Measurements from ENCODE around the gene KLHL3. TPM values are rescaled to one million over a fixed set of nuclear protein-coding genes. Genes with fewer than 3 reads are reported as not detected.

Gene KLHL3
- total RNA-seq, 2 experiments from 2014 or later: 16.3 to 21.2 TPM

DNA sequence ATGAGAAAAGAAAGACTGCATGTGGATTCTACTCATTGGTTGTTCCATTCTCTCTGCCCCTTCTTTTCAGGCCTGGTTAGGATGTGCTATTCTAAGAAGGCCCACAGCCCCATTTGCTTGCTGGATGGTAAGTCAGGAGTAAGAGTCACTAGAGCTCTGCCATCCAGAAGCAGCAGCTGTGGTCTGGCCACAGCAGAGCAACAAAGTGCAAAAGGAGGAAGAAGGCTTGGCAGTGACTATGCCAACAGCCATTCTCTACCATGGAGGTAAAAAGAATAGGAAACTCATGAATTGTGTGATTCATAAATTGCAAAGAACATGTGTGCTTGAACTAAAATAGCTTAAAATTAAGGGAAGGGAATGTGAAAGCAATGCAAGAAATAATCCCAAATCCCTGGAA lies 20.9 kb downstream of the KLHL3 start:
- H3K27me3 Mint-ChIP-seq: no peaks in the 10 kb centered on the region
- DNase-seq: no peak
- H3K4me3 Mint-ChIP-seq: no peak overlapping the region
- no peak overlapping the region for H3K27ac Mint-ChIP-seq
- peaks cover 7% of the 10 kb centered on the region for H3K9me3 Mint-ChIP-seq
- POLR2A ChIA-PET: no interaction called here
- H3K36me3 Mint-ChIP-seq: peaks cover 47% of the 10 kb centered on the region
- ATAC-seq (ENCODE audit: low read depth): no peak
- peaks cover 1% of the 10 kb centered on the region for H3K4me1 Mint-ChIP-seq

DNA sequence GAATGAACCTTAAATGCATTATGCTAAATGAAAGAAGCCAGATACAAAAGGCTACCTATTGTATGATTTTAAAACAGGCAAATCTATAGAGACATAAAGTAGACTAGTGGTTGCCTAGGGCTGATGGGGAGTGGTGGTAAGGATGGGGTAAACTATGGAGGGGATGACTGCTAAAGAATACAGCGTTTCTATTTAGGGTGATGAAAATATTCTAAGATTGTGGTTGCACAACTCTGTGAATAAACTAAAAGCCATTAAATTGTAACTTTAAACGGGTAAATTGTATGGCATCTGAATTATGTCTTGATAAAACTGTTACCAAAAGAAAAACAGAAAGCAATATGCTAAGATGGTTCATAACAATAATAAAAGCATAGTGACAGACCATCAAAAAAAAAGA lies 21.4 kb downstream of the KLHL3 start:
- DNase-seq (no peak), ATAC-seq (ENCODE audit: low read depth) (no peak)
- Mint-ChIP-seq H3K4me1 (peaks cover 1% of the 10 kb centered on the region), H3K27ac (no peak overlapping the region), H3K27me3 (no peaks in the 10 kb centered on the region), H3K36me3 (peaks cover 48% of the 10 kb centered on the region), H3K9me3 (peaks cover 7% of the 10 kb centered on the region), H3K4me3 (no peak overlapping the region)
- POLR2A ChIA-PET: no interaction called here

DNA sequence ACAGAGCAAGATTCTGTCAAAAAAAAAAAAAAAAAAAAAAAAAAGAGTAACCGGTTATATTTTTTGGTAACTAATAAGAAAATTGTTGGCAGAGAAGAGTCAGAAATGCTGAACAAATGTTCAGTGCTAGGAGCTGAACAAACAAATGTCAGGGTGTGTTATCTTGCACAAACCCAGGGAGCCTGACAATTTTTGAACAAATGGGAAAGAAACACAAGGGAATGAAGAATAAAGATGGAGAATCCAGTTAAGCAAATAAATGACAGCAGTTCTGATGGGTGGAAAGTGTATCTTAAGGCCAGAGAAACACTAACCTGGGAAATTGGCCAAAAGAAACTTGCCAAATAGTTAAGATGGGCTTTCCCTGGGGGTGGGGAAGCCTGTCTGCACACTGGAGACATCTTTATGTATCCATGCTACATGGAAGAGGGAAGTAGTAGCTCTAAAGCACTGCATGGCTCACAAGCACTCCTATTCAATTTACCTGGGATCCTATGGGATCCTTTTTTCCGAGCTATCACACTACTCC lies 23.7 kb downstream of the KLHL3 start:
- no peak for ATAC-seq (ENCODE audit: low read depth)
- no peak for DNase-seq
- H3K27me3 Mint-ChIP-seq: no peaks in the 10 kb centered on the region
- H3K36me3 Mint-ChIP-seq: peaks cover 55% of the 10 kb centered on the region
- peaks cover 3% of the 10 kb centered on the region for H3K4me1 Mint-ChIP-seq
- no peak overlapping the region for H3K27ac Mint-ChIP-seq
- POLR2A ChIA-PET: interaction anchor here (0.6 kb wide), 1 partner anchor 23 kb away, joined by 3 read pairs; no protein-coding TSS in a partner anchor
- H3K9me3 Mint-ChIP-seq: peaks cover 7% of the 10 kb centered on the region
- no peak overlapping the region for H3K4me3 Mint-ChIP-seq

DNA sequence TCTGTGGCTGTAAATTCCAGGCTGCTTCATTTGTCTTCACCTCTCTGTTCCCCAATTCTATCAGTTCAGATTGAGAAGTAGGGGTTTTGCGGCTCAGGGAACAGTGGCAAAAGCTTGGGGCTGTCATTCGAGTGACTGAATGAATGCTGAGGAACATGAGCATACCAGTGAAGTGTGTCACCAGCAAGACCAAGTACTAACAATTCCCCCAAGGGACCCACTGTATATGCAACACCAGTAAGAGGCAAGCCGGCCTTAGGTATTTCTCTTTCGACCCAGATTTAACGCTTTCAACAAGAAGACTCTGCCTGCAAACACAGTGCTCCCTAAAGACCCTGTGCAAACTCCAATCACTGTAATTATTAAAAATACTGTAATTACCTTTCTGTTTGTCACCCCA lies 25.8 kb downstream of the KLHL3 start:
- H3K27ac Mint-ChIP-seq: no peak overlapping the region
- H3K4me1 Mint-ChIP-seq: peaks cover 3% of the 10 kb centered on the region
- H3K36me3 Mint-ChIP-seq: peaks cover 59% of the 10 kb centered on the region
- H3K9me3 Mint-ChIP-seq: peaks cover 7% of the 10 kb centered on the region
- no peak overlapping the region for H3K4me3 Mint-ChIP-seq
- H3K27me3 Mint-ChIP-seq: no peaks in the 10 kb centered on the region
- DNase-seq (no peak), ATAC-seq (ENCODE audit: low read depth) (no peak)
- POLR2A ChIA-PET: no interaction called here

DNA sequence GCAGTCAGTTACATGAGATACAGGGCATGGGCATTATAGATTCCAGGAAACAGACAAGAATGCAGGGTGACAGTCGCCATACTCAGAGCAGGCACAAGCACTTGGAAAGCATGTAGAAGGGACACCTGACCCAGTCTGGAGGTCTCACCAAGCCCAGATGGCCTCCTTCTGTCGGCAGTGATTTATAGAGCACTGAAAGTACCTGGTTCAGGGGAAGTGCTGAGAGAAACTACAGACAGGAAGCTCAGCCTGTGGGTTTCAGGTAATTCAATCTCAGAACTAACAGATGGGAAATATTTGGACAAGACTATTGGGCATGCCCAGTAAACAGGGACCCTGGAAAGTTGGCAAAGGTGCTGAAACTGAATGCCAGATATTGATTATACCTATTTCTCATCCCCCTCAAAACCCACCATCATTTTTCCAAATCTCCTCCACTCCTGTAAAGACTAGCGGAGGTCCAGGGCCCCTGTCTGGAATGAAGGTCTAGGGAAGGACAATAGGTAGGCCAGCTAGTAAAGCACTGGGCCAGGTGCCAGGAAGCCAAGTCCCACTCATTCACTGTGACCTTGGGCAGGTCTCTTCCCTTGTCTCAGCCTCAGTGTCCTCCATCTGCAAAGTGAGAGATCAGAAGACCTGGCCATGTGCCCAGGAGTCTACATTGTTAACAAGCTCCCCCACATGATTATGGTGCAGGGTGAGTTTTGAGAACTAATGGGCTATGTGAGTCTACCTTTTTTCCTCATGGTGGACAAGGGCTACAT lies 26.9 kb downstream of the KLHL3 start:
- no peaks in the 10 kb centered on the region for H3K27me3 Mint-ChIP-seq
- H3K9me3 Mint-ChIP-seq: peaks cover 5% of the 10 kb centered on the region
- H3K27ac Mint-ChIP-seq: no peak overlapping the region
- peaks cover 2% of the 10 kb centered on the region for H3K4me1 Mint-ChIP-seq
- POLR2A ChIA-PET: no interaction called here
- ATAC-seq (ENCODE audit: low read depth) (no peak), DNase-seq (no peak)
- H3K36me3 Mint-ChIP-seq: peaks cover 53% of the 10 kb centered on the region
- H3K4me3 Mint-ChIP-seq: no peak overlapping the region

DNA sequence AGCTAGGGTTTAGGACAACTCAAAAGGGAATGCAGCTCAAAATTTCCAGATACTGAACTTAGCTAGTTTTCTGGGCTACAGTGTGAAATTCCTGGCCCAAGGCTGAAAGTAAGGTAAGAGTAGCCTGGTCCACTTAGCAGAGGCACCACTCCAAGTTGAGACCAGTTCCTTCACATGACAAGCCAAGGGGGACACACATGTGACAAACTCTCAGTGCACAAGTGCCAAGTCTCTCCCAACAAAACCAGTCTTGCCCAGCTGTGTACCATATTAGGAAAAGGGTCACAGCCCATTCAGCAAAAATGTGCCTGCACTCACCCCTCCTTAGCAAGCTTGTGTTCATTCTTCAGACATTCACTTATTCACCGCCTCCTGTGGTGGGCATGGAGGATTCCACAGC lies 27.8 kb downstream of the KLHL3 start:
- POLR2A ChIA-PET: no interaction called here
- H3K9me3 Mint-ChIP-seq: peaks cover 4% of the 10 kb centered on the region
- DNase-seq: no peak
- peaks cover 2% of the 10 kb centered on the region for H3K4me1 Mint-ChIP-seq
- no peak overlapping the region for H3K4me3 Mint-ChIP-seq
- H3K27me3 Mint-ChIP-seq: no peaks in the 10 kb centered on the region
- H3K27ac Mint-ChIP-seq: no peak overlapping the region
- peaks cover 55% of the 10 kb centered on the region for H3K36me3 Mint-ChIP-seq
- no peak for ATAC-seq (ENCODE audit: low read depth)

DNA sequence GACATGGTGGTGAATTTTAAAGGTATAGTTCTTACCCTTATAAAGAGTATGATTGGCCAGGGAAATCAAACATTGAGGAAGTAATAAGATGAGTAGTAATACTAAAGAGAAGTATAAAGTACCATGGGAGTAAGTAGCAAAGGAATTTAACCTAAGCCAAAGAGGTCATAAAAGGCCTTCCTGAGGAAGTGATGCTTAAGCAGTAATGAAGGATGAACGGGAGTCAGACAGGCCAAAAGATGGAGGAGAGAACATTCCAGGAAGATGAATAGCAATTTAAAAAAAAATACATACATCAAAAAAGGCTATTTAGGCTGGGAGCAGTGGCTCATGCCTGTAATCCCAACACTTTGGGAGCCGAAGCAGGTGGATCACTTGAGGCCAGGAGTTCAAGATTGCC lies 29.0 kb downstream of the KLHL3 start:
- Mint-ChIP-seq H3K27me3 (no peaks in the 10 kb centered on the region), H3K4me3 (no peak overlapping the region), H3K9me3 (peaks cover 2% of the 10 kb centered on the region), H3K27ac (no peak overlapping the region), H3K36me3 (peaks cover 57% of the 10 kb centered on the region), H3K4me1 (peaks cover 2% of the 10 kb centered on the region)
- DNase-seq (no peak), ATAC-seq (ENCODE audit: low read depth) (no peak)
- POLR2A ChIA-PET: no interaction called here

DNA sequence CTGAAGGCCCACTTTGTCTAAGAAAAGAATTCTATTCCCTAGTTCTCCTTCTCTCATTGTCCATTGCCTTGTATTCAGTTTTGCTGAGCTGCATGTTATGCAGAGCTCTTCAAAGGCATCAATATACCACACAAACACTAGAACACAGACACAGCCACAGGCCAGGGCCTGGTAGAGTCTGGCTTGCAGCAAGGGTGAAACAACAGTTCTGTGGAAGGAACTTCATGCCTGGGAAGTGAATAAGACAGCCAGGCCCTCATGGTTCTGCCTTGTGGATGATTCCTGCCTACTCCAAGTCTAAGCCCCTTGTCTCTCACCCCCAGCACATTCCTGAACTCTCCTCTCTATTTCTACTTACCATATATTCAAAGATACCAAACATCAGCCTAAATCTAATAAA lies 30.8 kb downstream of the KLHL3 start:
- Mint-ChIP-seq H3K27ac (no peak overlapping the region), H3K27me3 (no peaks in the 10 kb centered on the region), H3K9me3 (no peaks in the 10 kb centered on the region), H3K4me1 (peaks cover 2% of the 10 kb centered on the region), H3K4me3 (no peak overlapping the region), H3K36me3 (peaks cover 51% of the 10 kb centered on the region)
- POLR2A ChIA-PET: no interaction called here
- ATAC-seq (ENCODE audit: low read depth) (no peak), DNase-seq (no peak)

DNA sequence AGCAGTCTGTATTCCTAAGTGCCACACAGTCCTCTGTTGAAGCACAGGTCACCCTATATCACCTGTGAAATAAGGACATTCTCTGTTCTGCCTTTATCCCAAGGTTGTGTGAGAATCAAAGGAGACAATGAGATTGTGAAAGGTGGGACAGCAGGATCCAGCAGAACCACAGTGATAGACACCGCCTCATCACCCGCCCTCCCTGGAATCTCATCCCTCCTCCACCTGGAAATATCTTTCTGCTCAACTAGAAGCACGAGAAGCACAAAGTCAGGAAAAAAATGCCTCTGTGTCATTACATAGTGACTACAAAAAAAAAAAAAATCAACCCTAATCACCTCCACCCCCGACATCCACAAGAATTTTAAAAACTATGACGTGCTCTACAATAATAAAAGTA lies 32.3 kb downstream of the KLHL3 start:
- Mint-ChIP-seq H3K4me1 (peaks cover 2% of the 10 kb centered on the region), H3K36me3 (peaks cover 47% of the 10 kb centered on the region), H3K27me3 (no peaks in the 10 kb centered on the region), H3K4me3 (no peak overlapping the region), H3K27ac (no peak overlapping the region), H3K9me3 (no peaks in the 10 kb centered on the region)
- ATAC-seq (ENCODE audit: low read depth): no peak
- POLR2A ChIA-PET: no interaction called here
- DNase-seq: no peak

DNA sequence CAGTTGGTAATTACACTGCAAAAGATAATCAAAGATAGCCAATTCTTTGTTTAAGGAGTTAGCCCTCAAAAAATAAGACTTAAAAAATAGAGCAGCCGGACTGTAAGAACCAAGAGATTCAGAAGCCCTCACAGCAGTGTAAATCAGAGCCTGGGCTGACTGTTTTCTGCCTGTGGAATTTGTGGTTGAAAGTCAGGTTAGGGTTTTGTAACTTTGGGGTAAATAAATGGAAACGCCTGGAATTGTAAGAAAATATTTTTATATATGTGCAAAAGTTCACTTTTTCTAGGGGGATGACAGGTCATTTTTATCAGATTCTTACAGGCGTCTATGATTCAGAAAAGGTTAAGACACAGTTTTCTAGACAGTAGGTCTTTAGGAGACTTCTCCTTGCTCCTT lies 35.6 kb downstream of the KLHL3 start:
- DNase-seq: no peak
- no peaks in the 10 kb centered on the region for H3K27me3 Mint-ChIP-seq
- H3K9me3 Mint-ChIP-seq: no peaks in the 10 kb centered on the region
- POLR2A ChIA-PET: no interaction called here
- ATAC-seq (ENCODE audit: low read depth): no peak
- peaks cover 21% of the 10 kb centered on the region for H3K4me1 Mint-ChIP-seq
- no peak overlapping the region for H3K27ac Mint-ChIP-seq
- peaks cover 50% of the 10 kb centered on the region for H3K36me3 Mint-ChIP-seq
- H3K4me3 Mint-ChIP-seq: no peak overlapping the region

DNA sequence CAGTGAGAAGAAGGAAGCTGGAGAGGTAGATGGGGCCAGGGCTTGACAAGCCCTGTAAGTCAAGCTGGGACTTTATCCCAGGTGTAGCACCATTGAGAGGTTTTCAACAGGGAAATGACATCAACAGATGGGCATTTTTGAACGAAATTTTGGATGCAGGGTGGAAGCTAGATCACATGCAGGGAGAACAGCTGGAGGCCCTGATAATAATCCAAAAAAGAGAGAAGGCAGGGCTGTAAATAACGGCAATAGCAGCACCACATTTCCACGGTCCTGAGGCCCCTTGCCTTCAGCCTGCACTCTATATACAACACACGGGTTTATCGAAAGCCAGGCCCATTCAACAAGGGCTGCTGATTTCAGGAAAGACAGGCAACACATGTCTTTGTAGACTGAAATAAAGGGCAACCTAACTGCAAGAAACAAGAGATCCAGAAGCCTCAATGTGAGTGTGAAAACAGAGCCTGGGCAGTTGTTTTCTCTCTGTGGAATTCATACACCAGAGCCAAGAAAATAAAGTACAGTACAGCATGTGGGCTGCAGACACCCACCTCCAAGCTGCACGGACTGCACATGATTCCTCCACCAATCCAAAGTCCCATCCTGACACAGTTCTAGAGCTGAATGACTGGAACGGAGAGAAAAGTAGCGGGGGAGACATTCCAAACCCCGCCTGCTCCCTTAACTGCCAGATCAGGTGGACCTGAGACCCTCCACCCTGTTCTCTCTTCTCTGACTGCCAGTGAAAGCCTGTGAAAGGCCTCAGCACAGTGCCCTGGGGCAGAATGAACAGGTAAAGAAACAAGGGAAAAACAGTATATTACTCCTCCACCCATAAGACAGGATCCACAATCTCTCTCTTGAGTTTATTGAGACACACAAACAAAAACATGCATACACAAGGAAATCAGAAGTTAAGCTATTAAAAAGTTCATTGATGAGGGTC lies 36.3 kb downstream of the KLHL3 start:
- no peak overlapping the region for H3K27ac Mint-ChIP-seq
- no peak for DNase-seq
- POLR2A ChIA-PET: no interaction called here
- ATAC-seq (ENCODE audit: low read depth): no peak
- no peaks in the 10 kb centered on the region for H3K27me3 Mint-ChIP-seq
- H3K9me3 Mint-ChIP-seq: no peaks in the 10 kb centered on the region
- H3K4me3 Mint-ChIP-seq: no peak overlapping the region
- peaks cover 27% of the 10 kb centered on the region for H3K4me1 Mint-ChIP-seq
- H3K36me3 Mint-ChIP-seq: peaks cover 53% of the 10 kb centered on the region

DNA sequence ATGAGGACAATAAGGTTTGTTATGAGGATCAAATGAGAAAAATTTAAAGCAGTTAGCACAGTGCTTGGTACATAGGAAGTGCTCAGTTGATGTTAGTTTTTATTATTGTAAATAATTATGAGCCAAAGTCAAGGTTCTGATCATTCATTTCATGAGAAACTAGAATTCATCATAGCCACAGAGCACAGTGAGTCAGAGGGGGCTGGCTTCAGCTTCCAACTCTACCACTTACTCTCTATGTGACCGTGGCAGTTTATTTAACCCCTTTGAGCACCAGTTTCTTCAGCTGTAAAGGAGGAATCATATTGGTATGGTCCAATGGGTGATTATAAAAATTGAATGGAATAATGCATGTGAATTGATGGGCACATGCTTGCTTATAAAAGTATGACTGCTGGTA lies 39.4 kb downstream of the KLHL3 start:
- POLR2A ChIA-PET: interaction anchor here (1.3 to 2.6 kb wide), 4 partner anchors 29 to 57 kb away, joined by 3 to 20 read pairs (median 10); partner anchors contain the start of genes HNRNPA0 and KLHL3
- Mint-ChIP-seq H3K9me3 (no peaks in the 10 kb centered on the region), H3K27me3 (no peaks in the 10 kb centered on the region), H3K4me3 (peak overlapping the region; percentile 61), H3K36me3 (peaks cover 34% of the 10 kb centered on the region), H3K27ac (peak overlapping the region; percentile 92), H3K4me1 (peaks cover 27% of the 10 kb centered on the region)
- DNase-seq (no peak), ATAC-seq (ENCODE audit: low read depth) (peak; percentile 66)

DNA sequence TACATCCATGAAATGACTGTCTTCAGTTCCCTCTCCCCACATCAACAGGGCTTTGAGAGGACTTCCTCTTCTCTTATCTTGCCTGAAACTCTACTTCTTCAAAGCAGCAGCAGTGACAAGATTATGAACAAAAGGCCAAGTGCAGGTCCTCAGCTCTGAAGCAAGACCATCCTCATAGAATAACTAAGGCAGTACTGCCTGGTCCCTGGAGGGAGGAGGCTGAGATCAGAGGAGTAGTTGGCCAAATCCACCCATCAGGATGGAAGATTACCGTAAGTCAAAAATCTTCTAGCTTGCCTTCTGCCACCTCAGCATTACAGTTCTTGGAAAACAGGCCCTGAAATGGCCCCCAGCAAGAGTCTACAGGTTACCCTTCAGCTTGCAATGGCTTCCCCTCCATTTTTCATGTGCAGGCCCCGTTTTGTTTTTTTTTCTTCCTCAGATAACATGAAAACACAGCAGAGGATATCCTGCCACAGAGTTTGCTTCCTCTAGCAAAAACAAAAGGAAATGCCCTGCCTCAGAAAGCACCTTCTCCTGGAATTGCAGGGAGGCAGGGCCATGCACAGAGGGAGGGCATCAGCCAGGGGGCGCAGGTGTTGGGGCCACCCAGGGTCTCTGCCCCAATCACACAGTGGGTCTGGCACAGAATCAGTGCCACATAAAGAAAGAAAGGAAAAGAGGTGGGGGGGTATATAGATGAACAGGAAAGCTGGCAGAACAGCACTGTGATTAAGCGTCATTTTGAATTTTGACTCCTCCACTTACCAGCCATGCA lies 40.0 kb downstream of the KLHL3 start:
- POLR2A ChIA-PET: interaction anchor here (1.3 to 2.6 kb wide), 4 partner anchors 29 to 58 kb away, joined by 3 to 20 read pairs (median 10); partner anchors contain the start of genes HNRNPA0 and KLHL3
- H3K4me1 Mint-ChIP-seq: peaks cover 27% of the 10 kb centered on the region
- peaks cover 36% of the 10 kb centered on the region for H3K36me3 Mint-ChIP-seq
- no peaks in the 10 kb centered on the region for H3K9me3 Mint-ChIP-seq
- H3K27ac Mint-ChIP-seq: peak overlapping the region; percentile 92
- ATAC-seq (ENCODE audit: low read depth): peak; percentile 75
- peak overlapping the region; percentile 61 for H3K4me3 Mint-ChIP-seq
- no peaks in the 10 kb centered on the region for H3K27me3 Mint-ChIP-seq
- DNase-seq: peak; percentile 49
